ENCODE data around the gene FAAH. TPM values are rescaled to one million over a fixed set of nuclear protein-coding genes. Genes with fewer than 3 reads are reported as not detected.
A peak's percentile ranks its signal among the peaks of the same experiment; 100 is the strongest.

The FAAH gene
- total RNA-seq, 2 experiments from 2014 or later, result 21.9 to 25.4 TPM

GRCh38 chr1:46401154-46401913 lies 7.2 kb downstream of the FAAH start:
- H4K20me1 ChIP-seq (ENCODE audit: insufficient read depth, low read length), result no peaks in the 10 kb centered on the region
- no peak for DNase-seq (ENCODE audit: low spot score)
- H3K4me2 ChIP-seq (ENCODE audit: low read length), result peak overlapping the region; percentile 40
- H3K27ac ChIP-seq (ENCODE audit: low read depth, low read length, poor library complexity, severe bottlenecking), result no peak overlapping the region
- H3K9me3 ChIP-seq (ENCODE audit: low read length), result no peaks in the 10 kb centered on the region
- H2AFZ ChIP-seq (ENCODE audit: low read length), result peak overlapping the region; percentile 36; the same call in 1 of the 2 replicates
- no peak overlapping the region for H3K4me3 ChIP-seq (ENCODE audit: low read depth, low read length, poor library complexity, severe bottlenecking)
- no peaks in the 10 kb centered on the region for H3K36me3 ChIP-seq (ENCODE audit: insufficient read depth, low read length)
- ChIA-PET CTCF (ENCODE audit: unreplicated experiment) (no interaction called here), POLR2A (no interaction called here)
- H3K9me2 ChIP-seq (ENCODE audit: insufficient read depth, low read length), result no peaks in the 10 kb centered on the region
- H3K4me1 ChIP-seq (ENCODE audit: insufficient read depth, low read length, poor library complexity, severe bottlenecking), result peaks cover 41% of the 10 kb centered on the region
- no TSS peak for BruUV-seq (replicated peaks)
- no peaks in the 10 kb centered on the region for H3K79me2 ChIP-seq (ENCODE audit: insufficient read depth, low read depth, low read length)
- TF ChIP-seq CTCF (conservative IDR thresholded peaks at IDR 0.05; ENCODE audit: low read length) (no peak), EZH2phosphoT487 (IDR thresholded peaks at IDR 0.05; ENCODE audit: borderline replicate concordance, low read depth, low read length) (no peak)
- intact Hi-C loops (cut with micrococcal nuclease; ENCODE audit: unreplicated experiment), result no loop called here

GRCh38 chr1:46401964-46402626 lies 8.0 kb downstream of the FAAH start:
- intact Hi-C loops (cut with micrococcal nuclease; ENCODE audit: unreplicated experiment), result no loop called here
- Histone ChIP-seq H3K4me3 (ENCODE audit: low read depth, low read length, poor library complexity, severe bottlenecking) (no peak overlapping the region), H3K4me1 (ENCODE audit: insufficient read depth, low read length, poor library complexity, severe bottlenecking) (peaks cover 37% of the 10 kb centered on the region), H4K20me1 (ENCODE audit: insufficient read depth, low read length) (no peaks in the 10 kb centered on the region), H3K27ac (ENCODE audit: low read depth, low read length, poor library complexity, severe bottlenecking) (no peak overlapping the region), H2AFZ (ENCODE audit: low read length) (peak overlapping the region; percentile 36; the same call in 1 of the 2 replicates), H3K9me2 (ENCODE audit: insufficient read depth, low read length) (no peaks in the 10 kb centered on the region), H3K9me3 (ENCODE audit: low read length) (no peaks in the 10 kb centered on the region), H3K79me2 (ENCODE audit: insufficient read depth, low read depth, low read length) (no peaks in the 10 kb centered on the region), H3K4me2 (ENCODE audit: low read length) (peak overlapping the region; percentile 40), H3K36me3 (ENCODE audit: insufficient read depth, low read length) (no peaks in the 10 kb centered on the region)
- CTCF ChIA-PET (ENCODE audit: unreplicated experiment), result interaction anchor here (0.6 kb wide), 1 partner anchor 246 kb away, joined by 4 read pairs; no protein-coding TSS in a partner anchor
- no TSS peak for BruUV-seq (replicated peaks)
- POLR2A ChIA-PET, result no interaction called here
- TF ChIP-seq EZH2phosphoT487 (IDR thresholded peaks at IDR 0.05; ENCODE audit: borderline replicate concordance, low read depth, low read length) (no peak), CTCF (conservative IDR thresholded peaks at IDR 0.05; ENCODE audit: low read length) (no peak)
- DNase-seq (ENCODE audit: low spot score), result peak; percentile 29

- TF ChIP-seq CTCF (conservative IDR thresholded peaks at IDR 0.05; ENCODE audit: low read length), result no peak
- no peak for TF ChIP-seq EZH2phosphoT487 (IDR thresholded peaks at IDR 0.05; ENCODE audit: borderline replicate concordance, low read depth, low read length)
- BruUV-seq (replicated peaks), result no TSS peak
- Histone ChIP-seq H3K9me3 (ENCODE audit: low read length) (no peaks in the 10 kb centered on the region), H3K27ac (ENCODE audit: low read depth, low read length, poor library complexity, severe bottlenecking) (no peak overlapping the region), H2AFZ (ENCODE audit: low read length) (no peak overlapping the region), H3K4me2 (ENCODE audit: low read length) (no peak overlapping the region), H3K4me1 (ENCODE audit: insufficient read depth, low read length, poor library complexity, severe bottlenecking) (peaks cover 34% of the 10 kb centered on the region), H3K36me3 (ENCODE audit: insufficient read depth, low read length) (no peaks in the 10 kb centered on the region), H3K4me3 (ENCODE audit: low read depth, low read length, poor library complexity, severe bottlenecking) (no peak overlapping the region), H3K9me2 (ENCODE audit: insufficient read depth, low read length) (no peaks in the 10 kb centered on the region), H3K79me2 (ENCODE audit: insufficient read depth, low read depth, low read length) (no peaks in the 10 kb centered on the region), H4K20me1 (ENCODE audit: insufficient read depth, low read length) (no peaks in the 10 kb centered on the region)
- ChIA-PET CTCF (ENCODE audit: unreplicated experiment) (no interaction called here), POLR2A (no interaction called here)
- intact Hi-C loops (cut with micrococcal nuclease; ENCODE audit: unreplicated experiment), result no loop called here
- DNase-seq (ENCODE audit: low spot score), result no peak
Measured at GRCh38 chr1:46403916-46404315, 9.8 kb downstream of the FAAH start.

Measured in OCI-LY7 (cell line).